DOHH2 (cell line): ENCODE measurements around the gene SOCS6.
"Not testable (repeated sequence)": the region's sequence is repeated elsewhere in the genome, so short reads cannot be mapped to it uniquely, and the experiment has no call there.

Experiments
- H3F3A ChIP-seq: fragments of 200-600 bp; sonication (generic), shearing (Covaris generic); 2 replicates; pipeline ENCODE4 v1.6.0; 2016; ENCODE audit warnings: antibody characterized with exemption, mild to moderate bottlenecking; ENCODE audit not compliant: control insufficient read depth, insufficient read depth
- H3K27ac ChIP-seq: fragments of 200-600 bp; sonication (generic); 2 replicates; pipeline ENCODE4 v1.5.1; 2014; ENCODE audit warnings: low read depth, mild to moderate bottlenecking, low read length, moderate library complexity
- H3K27me3 ChIP-seq: fragments of 200-600 bp; sonication (generic); 2 replicates; pipeline ENCODE4 v1.6.1; 2014; ENCODE audit warnings: mild to moderate bottlenecking, low read length, mixed read lengths; ENCODE audit not compliant: control insufficient read depth
- H3K36me3 ChIP-seq: fragments of 200-600 bp; sonication (generic); 2 replicates; pipeline ENCODE4 v1.6.1; 2014; ENCODE audit warnings: mild to moderate bottlenecking, low read length, moderate library complexity, mixed read lengths; ENCODE audit not compliant: control insufficient read depth
- H3K4me1 ChIP-seq: fragments of 200-600 bp; sonication (generic); 2 replicates; pipeline ENCODE4 v1.6.1; 2014; ENCODE audit warnings: mild to moderate bottlenecking, low read length, mixed read lengths; ENCODE audit not compliant: control insufficient read depth
- H3K4me2 ChIP-seq: fragments of 200-600 bp; sonication (generic); 2 replicates; pipeline ENCODE4 v1.6.0; 2014; ENCODE audit warnings: mild to moderate bottlenecking, low read length, moderate library complexity
- H3K4me3 ChIP-seq: fragments of 200-600 bp; sonication (generic); 2 replicates; pipeline ENCODE4 v1.5.1; 2014; ENCODE audit warnings: mild to moderate bottlenecking, low read length, mixed read lengths
- H3K79me2 ChIP-seq: fragments of 200-600 bp; sonication (generic); 2 replicates; pipeline ENCODE4 v1.6.1; 2014; ENCODE audit warnings: mild to moderate bottlenecking, low read length, mixed read lengths; ENCODE audit not compliant: control insufficient read depth
- H3K9me2 ChIP-seq: fragments of 200-600 bp; sonication (generic); replicated peaks from 2 replicates; pipeline ENCODE4 v1.6.1; 2014; ENCODE audit warnings: mild to moderate bottlenecking, low read length, mixed read lengths; ENCODE audit not compliant: control insufficient read depth
- H3K9me3 ChIP-seq: fragments of 200-600 bp; sonication (generic); 2 replicates; pipeline ENCODE4 v1.6.1; 2014; ENCODE audit warnings: antibody characterized with exemption, low read length, mixed read lengths; ENCODE audit not compliant: control insufficient read depth, insufficient read depth
- H4K20me1 ChIP-seq: fragments of 200-600 bp; sonication (generic); 2 replicates; pipeline ENCODE4 v1.6.0; 2014; ENCODE audit warnings: low read depth, mild to moderate bottlenecking, antibody characterized with exemption, low read length, moderate library complexity; ENCODE audit not compliant: control insufficient read depth, insufficient read depth
- EZH2phosphoT487 ChIP-seq: fragments of 200-600 bp; sonication (generic); IDR thresholded peaks from 2 replicates; pipeline ENCODE4 v1.6.1; 2017; ENCODE audit warnings: borderline replicate concordance, mild to moderate bottlenecking, antibody characterized with exemption, low read length, moderate library complexity, mixed read lengths
- TF ChIP-seq, protein P1 (sequence below): fragments of 200-600 bp; sonication (generic); IDR thresholded peaks from one replicate; pipeline ENCODE4 v1.5.1; 2014; ENCODE audit warnings: antibody characterized with exemption, mild to moderate bottlenecking, low read depth, low read length; ENCODE audit not compliant: poor library complexity, severe bottlenecking

The SOCS6 gene

GRCh38 chr18:70355620-70356385, 67.0 kb downstream of the SOCS6 start:
- Histone ChIP-seq H3K27me3 (no peaks in the 10 kb centered on the region), H3K4me3 (no peak overlapping the region), H3K4me1 (no peaks in the 10 kb centered on the region), H3K4me2 (no peak overlapping the region), H4K20me1 (no peaks in the 10 kb centered on the region), H3K36me3 (no peaks in the 10 kb centered on the region), H3F3A (no peaks in the 10 kb centered on the region), H3K79me2 (no peaks in the 10 kb centered on the region), H3K9me3 (no peaks in the 10 kb centered on the region; the same call in 1 of the 2 replicates), H3K9me2 (no peaks in the 10 kb centered on the region), H3K27ac (no peak overlapping the region)
- TF ChIP-seq, protein P1, sequence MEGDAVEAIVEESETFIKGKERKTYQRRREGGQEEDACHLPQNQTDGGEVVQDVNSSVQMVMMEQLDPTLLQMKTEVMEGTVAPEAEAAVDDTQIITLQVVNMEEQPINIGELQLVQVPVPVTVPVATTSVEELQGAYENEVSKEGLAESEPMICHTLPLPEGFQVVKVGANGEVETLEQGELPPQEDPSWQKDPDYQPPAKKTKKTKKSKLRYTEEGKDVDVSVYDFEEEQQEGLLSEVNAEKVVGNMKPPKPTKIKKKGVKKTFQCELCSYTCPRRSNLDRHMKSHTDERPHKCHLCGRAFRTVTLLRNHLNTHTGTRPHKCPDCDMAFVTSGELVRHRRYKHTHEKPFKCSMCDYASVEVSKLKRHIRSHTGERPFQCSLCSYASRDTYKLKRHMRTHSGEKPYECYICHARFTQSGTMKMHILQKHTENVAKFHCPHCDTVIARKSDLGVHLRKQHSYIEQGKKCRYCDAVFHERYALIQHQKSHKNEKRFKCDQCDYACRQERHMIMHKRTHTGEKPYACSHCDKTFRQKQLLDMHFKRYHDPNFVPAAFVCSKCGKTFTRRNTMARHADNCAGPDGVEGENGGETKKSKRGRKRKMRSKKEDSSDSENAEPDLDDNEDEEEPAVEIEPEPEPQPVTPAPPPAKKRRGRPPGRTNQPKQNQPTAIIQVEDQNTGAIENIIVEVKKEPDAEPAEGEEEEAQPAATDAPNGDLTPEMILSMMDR, result no peak
- TF ChIP-seq EZH2phosphoT487, result no peak

GRCh38 chr18:70358105-70358406, 69.2 kb downstream of the SOCS6 start:
- H3F3A ChIP-seq, H3K4me3 ChIP-seq, H3K27ac ChIP-seq, H4K20me1 ChIP-seq, H3K36me3 ChIP-seq, H3K27me3 ChIP-seq, H3K9me2 ChIP-seq, H3K4me1 ChIP-seq, H3K4me2 ChIP-seq, H3K9me3 ChIP-seq, H3K79me2 ChIP-seq: not testable (repeated sequence)

DNA sequence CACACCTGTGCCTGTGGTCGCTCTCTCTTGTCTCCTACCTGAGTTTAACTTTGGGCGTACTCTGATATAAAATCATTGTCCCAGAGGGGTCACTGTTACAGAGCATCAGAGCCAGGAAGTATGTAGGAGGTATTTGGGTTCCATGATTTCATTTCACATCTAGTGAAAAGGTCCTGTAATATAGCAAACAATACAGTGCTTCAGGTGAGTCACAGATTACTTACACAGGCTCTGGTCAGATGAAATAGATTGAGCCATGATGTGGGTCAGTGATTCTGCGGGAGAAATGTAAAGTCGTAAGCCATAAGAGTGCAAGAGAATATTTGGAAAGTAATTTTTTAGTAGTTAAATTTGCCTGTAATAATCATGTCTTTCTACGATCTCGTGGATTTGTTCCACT, 70.2 kb downstream of the SOCS6 start:
- no peaks in the 10 kb centered on the region for H3K36me3 ChIP-seq
- no peaks in the 10 kb centered on the region for H3F3A ChIP-seq
- H3K27me3 ChIP-seq, result no peaks in the 10 kb centered on the region
- H3K27ac ChIP-seq, result no peak overlapping the region
- no peaks in the 10 kb centered on the region for H4K20me1 ChIP-seq
- H3K4me2 ChIP-seq, result no peak overlapping the region
- H3K9me3 ChIP-seq, result no peaks in the 10 kb centered on the region; the same call in 1 of the 2 replicates
- H3K79me2 ChIP-seq, result no peaks in the 10 kb centered on the region
- no peaks in the 10 kb centered on the region for H3K9me2 ChIP-seq
- TF ChIP-seq EZH2phosphoT487, result no peak
- TF ChIP-seq, protein P1, result no peak
- H3K4me1 ChIP-seq, result no peaks in the 10 kb centered on the region
- H3K4me3 ChIP-seq, result no peak overlapping the region

GRCh38 chr18:70362258-70362657, 73.4 kb downstream of the SOCS6 start:
- no peaks in the 10 kb centered on the region for H3K9me3 ChIP-seq
- no peaks in the 10 kb centered on the region for H3K9me2 ChIP-seq
- no peaks in the 10 kb centered on the region for H3K36me3 ChIP-seq
- H4K20me1 ChIP-seq, result no peaks in the 10 kb centered on the region
- no peaks in the 10 kb centered on the region for H3F3A ChIP-seq
- no peak overlapping the region for H3K4me3 ChIP-seq
- H3K4me2 ChIP-seq, result no peak overlapping the region
- no peak overlapping the region for H3K27ac ChIP-seq
- H3K27me3 ChIP-seq, result no peaks in the 10 kb centered on the region
- H3K79me2 ChIP-seq, result no peaks in the 10 kb centered on the region
- no peaks in the 10 kb centered on the region for H3K4me1 ChIP-seq
- TF ChIP-seq, protein P1, result no peak
- TF ChIP-seq EZH2phosphoT487, result no peak
